ENCODE results near the gene RPS6KL1.
A peak's percentile ranks its signal among the peaks of the same experiment; 100 is the strongest.

The RPS6KL1 gene

GRCh38 chr14:74920281-74920680 is 2.8 kb downstream of the RPS6KL1 start:
- no peak for DNase-seq (ENCODE audit: low spot score)
- H3K27ac ChIP-seq = no peak overlapping the region
- ChIA-PET POLR2A (ENCODE audit: low non-redundant PET) (no interaction called here), CTCF (interaction anchor here (0.7 to 1.2 kb wide), 2 partner anchors 8 to 104 kb away, joined by 3 to 6 read pairs; no protein-coding TSS in a partner anchor)
- no peak for TF ChIP-seq CTCF (conservative IDR thresholded peaks at IDR 0.05; ENCODE audit: low read depth)

DNA sequence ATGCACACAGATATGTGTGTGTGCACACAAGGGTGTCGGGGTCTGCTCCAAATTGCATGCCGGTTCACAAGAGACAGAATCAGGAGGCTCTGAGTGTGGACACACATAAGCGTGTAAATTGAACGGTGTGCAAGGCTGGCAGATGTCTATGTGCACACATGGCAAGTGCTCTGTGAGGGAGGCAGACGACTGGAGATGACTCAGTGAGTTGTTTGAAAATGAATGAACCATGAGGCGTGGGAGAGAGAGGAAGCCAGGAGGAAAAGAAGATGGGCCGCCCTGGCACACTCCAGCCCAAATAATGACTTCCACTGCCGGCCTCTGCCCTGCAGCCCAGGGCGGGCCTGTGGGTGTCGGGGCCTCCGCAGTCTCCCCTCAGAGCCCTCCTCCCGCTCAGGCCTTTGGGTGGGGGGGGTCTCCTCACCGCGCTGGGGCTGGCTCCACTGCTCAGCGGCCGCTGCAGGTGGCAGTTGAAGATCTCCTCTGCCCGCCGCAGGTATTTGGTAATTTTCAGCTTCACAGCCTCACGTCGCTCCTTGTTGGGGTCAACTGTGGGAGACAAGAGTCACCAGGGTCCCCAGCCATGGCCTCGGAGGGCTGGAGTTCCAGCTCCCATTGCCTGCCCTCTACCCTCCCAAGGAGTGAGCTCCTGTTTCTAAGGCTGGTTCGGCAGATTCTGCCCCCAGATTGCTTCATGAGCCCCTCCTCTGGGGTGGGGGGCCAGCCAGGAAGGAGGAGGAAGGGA is 3.5 kb downstream of the RPS6KL1 start:
- POLR2A ChIA-PET (ENCODE audit: low non-redundant PET) = no interaction called here
- no peak for DNase-seq (ENCODE audit: low spot score)
- CTCF ChIA-PET = no interaction called here
- no peak for TF ChIP-seq CTCF (conservative IDR thresholded peaks at IDR 0.05; ENCODE audit: low read depth)
- H3K27ac ChIP-seq = no peak overlapping the region

- ChIA-PET POLR2A (ENCODE audit: low non-redundant PET) (no interaction called here), CTCF (interaction anchor here (0.8 kb wide), 1 partner anchor 170 kb away, joined by 4 read pairs; no protein-coding TSS in a partner anchor)
- no peak for DNase-seq (ENCODE audit: low spot score)
- no peak for TF ChIP-seq CTCF (conservative IDR thresholded peaks at IDR 0.05; ENCODE audit: low read depth)
- peak overlapping the region; percentile 49 for H3K27ac ChIP-seq
These were observed 4.7 kb downstream of the RPS6KL1 start for GRCh38 chr14:74918380-74918779.

- TF ChIP-seq CTCF (conservative IDR thresholded peaks at IDR 0.05; ENCODE audit: low read depth) = no peak
- peak overlapping the region; percentile 49 for H3K27ac ChIP-seq
- no peak for DNase-seq (ENCODE audit: low spot score)
- CTCF ChIA-PET = interaction anchor here (0.6 to 0.9 kb wide), 3 partner anchors 12 to 171 kb away, joined by 4 to 10 read pairs (median 4); no protein-coding TSS in a partner anchor
- POLR2A ChIA-PET (ENCODE audit: low non-redundant PET) = no interaction called here
These were observed 5.4 kb downstream of the RPS6KL1 start for GRCh38 chr14:74917646-74918081.

- no peak for TF ChIP-seq CTCF (conservative IDR thresholded peaks at IDR 0.05; ENCODE audit: low read depth)
- DNase-seq (ENCODE audit: low spot score) = no peak
- CTCF ChIA-PET = interaction anchor here (0.9 kb wide), 1 partner anchor 11 kb away, joined by 10 read pairs; no protein-coding TSS in a partner anchor
- POLR2A ChIA-PET (ENCODE audit: low non-redundant PET) = no interaction called here
- H3K27ac ChIP-seq = peak overlapping the region; percentile 49
These were observed 5.9 kb downstream of the RPS6KL1 start for GRCh38 chr14:74917178-74917543.

- TF ChIP-seq CTCF (conservative IDR thresholded peaks at IDR 0.05; ENCODE audit: low read depth) = no peak
- H3K27ac ChIP-seq = no peak overlapping the region
- CTCF ChIA-PET = no interaction called here
- POLR2A ChIA-PET (ENCODE audit: low non-redundant PET) = no interaction called here
- no peak for DNase-seq (ENCODE audit: low spot score)
These were observed 7.2 kb downstream of the RPS6KL1 start for GRCh38 chr14:74915826-74916225.

All from RWPE1 (cell line).